Heart left ventricle (tissue), 13 donors: ENCODE results near the gene ARPP21.

ENCODE experiments used
- CTCF ChIP-seq, 12 donors: fragments of 200-600 bp; sonication (generic) in 4 of 12; IDR thresholded peaks; one replicate each; pipeline versions ENCODE4 v1.5.0 to v1.8.0; 2018 to 2022; ENCODE audit warnings: antibody characterized with exemption in 12 of 12, mild to moderate bottlenecking in 5 of 12
- POLR2A ChIP-seq, 2 donors: fragments of 450-650 bp; IDR thresholded peaks; one replicate each; pipeline ENCODE4 v1.6.1; 2017; ENCODE audit warnings: antibody characterized with exemption in 2 of 2, mild to moderate bottlenecking in 2 of 2, moderate library complexity in 2 of 2
- donor health status: ischemic (EF 13 %, LVEDD 7.1; RV severe dilation, severe dysfunction).
- donor health status: DM: no; HTN: yes; CAD: no.
- donor health status: DM: no; HTN: no; CAD: no.
- donor health status: ischemic (EF 25% LVEDD 6.9; RV normal size, moderate dysfunction).
- donor health status: ischemic (EF 25% LVEDD 5.7; RV mildly dilated, moderate dysfunction).
- donor health status: ischemic (EF 35%, LVEDD 5.7; RV mildly dilated, moderate dysfunction).
- donor health status: nonischemic (EF 11% LVEDD 7.7; RV severe dilation, severe dysfunction).
- donor health status: DM: yes; HTN: yes; CAD: no.
- donor health status: PGD.
- donor health status: ischemic (EF 29% LVEDD 5.4; RV normal size, mild dysfunction).
- donor health status: nonischemic (EF 23%, LVEDD 6.1; RV moderate dilation, normal function).

DNA sequence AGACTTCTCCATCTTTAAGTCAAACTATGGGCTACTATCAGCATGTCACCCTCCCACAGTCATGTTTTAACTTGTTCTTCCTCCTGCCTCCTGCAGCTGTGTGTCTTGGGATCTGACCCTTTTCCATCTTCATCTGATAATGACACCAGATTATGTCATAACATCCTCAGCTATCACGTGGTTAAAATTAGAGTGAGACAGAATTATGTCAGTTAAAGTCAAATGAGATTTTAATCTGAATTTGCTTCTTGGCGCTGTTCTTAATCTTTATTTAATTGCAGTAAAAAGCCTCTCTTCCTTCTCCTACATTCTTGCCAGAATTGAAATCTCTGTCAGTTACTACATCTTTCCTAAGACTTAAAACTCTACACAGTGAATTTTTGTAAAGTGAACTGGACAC is 107.2 kb downstream of the ARPP21 start:
- no peak for TF ChIP-seq CTCF (IDR thresholded peaks at IDR 0.05)
- no peak for TF ChIP-seq POLR2A (IDR thresholded peaks at IDR 0.05)
